B cell (primary cell): ENCODE measurements around the gene PTPRN2.

Experiments used
- EZH2 ChIP-seq: IDR thresholded peaks from 2 replicates; pipeline ENCODE4 v1.6.1; 2012; ENCODE audit warnings: borderline replicate concordance, low read depth, mild to moderate bottlenecking, moderate library complexity, low read length; ENCODE audit not compliant: insufficient read depth, poor library complexity, severe bottlenecking
- TF ChIP-seq, protein P1 (sequence below): fragments of 200-600 bp; IDR thresholded peaks from one replicate; pipeline ENCODE4 v1.8.0; 2022; ENCODE audit warnings: antibody characterized with exemption, mild to moderate bottlenecking

DNA sequence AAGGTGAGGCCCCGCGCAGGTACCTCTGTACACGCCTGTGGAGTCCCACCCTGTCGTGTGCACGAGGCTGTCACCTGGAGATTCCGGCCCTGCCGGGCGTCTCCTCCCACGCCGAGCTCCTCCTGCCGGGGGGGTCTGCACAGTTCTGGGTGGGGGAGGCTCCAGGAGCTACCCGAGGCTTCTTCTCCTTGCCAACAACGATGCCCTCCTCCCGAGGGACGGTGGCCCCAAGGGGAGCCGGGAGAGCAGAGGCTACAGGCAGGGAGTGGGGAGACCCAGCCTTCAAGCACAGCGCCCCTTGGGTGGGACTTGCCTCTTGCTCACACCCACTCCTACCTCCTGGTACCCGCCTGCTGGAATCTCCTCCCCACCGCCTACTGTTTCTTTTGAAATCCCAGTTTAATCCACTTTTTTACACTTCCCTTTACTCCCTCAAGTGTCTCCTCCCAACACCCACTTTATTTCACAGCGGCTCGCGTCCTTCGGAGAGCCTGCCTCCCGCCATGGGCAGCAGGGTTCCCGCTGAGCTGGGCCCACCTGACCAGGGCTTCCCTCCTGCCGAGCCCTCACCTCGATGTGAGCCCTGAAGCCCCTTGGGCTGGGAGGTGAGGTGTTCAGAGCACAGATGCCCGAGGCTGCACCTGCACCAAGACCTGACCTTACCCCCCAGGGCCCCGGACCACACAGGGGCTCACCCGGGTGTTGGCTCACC is 912.8 kb downstream of the PTPRN2 start:
- TF ChIP-seq, protein P1, sequence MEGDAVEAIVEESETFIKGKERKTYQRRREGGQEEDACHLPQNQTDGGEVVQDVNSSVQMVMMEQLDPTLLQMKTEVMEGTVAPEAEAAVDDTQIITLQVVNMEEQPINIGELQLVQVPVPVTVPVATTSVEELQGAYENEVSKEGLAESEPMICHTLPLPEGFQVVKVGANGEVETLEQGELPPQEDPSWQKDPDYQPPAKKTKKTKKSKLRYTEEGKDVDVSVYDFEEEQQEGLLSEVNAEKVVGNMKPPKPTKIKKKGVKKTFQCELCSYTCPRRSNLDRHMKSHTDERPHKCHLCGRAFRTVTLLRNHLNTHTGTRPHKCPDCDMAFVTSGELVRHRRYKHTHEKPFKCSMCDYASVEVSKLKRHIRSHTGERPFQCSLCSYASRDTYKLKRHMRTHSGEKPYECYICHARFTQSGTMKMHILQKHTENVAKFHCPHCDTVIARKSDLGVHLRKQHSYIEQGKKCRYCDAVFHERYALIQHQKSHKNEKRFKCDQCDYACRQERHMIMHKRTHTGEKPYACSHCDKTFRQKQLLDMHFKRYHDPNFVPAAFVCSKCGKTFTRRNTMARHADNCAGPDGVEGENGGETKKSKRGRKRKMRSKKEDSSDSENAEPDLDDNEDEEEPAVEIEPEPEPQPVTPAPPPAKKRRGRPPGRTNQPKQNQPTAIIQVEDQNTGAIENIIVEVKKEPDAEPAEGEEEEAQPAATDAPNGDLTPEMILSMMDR: no peak
- TF ChIP-seq EZH2: no peak
